GM21423 (cell line): ENCODE data around the gene ARAP3.
"Not testable (repeated sequence)": the region's sequence is repeated elsewhere in the genome, so short reads cannot be mapped to it uniquely, and the experiment has no call there.

Source experiments
- ATAC-seq: cut with Tn5 transposase; IDR thresholded peaks from one replicate; pipeline ENCODE4 v1.9.1; 2021; ENCODE audit warnings: mild to moderate bottlenecking, moderate library complexity; ENCODE audit not compliant: unreplicated experiment

ARAP3 gene, protein sequence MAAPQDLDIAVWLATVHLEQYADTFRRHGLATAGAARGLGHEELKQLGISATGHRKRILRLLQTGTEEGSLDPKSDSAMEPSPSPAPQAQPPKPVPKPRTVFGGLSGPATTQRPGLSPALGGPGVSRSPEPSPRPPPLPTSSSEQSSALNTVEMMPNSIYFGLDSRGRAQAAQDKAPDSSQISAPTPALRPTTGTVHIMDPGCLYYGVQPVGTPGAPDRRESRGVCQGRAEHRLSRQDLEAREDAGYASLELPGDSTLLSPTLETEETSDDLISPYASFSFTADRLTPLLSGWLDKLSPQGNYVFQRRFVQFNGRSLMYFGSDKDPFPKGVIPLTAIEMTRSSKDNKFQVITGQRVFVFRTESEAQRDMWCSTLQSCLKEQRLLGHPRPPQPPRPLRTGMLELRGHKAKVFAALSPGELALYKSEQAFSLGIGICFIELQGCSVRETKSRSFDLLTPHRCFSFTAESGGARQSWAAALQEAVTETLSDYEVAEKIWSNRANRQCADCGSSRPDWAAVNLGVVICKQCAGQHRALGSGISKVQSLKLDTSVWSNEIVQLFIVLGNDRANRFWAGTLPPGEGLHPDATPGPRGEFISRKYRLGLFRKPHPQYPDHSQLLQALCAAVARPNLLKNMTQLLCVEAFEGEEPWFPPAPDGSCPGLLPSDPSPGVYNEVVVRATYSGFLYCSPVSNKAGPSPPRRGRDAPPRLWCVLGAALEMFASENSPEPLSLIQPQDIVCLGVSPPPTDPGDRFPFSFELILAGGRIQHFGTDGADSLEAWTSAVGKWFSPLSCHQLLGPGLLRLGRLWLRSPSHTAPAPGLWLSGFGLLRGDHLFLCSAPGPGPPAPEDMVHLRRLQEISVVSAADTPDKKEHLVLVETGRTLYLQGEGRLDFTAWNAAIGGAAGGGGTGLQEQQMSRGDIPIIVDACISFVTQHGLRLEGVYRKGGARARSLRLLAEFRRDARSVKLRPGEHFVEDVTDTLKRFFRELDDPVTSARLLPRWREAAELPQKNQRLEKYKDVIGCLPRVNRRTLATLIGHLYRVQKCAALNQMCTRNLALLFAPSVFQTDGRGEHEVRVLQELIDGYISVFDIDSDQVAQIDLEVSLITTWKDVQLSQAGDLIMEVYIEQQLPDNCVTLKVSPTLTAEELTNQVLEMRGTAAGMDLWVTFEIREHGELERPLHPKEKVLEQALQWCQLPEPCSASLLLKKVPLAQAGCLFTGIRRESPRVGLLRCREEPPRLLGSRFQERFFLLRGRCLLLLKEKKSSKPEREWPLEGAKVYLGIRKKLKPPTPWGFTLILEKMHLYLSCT (N-terminal part only)

DNA sequence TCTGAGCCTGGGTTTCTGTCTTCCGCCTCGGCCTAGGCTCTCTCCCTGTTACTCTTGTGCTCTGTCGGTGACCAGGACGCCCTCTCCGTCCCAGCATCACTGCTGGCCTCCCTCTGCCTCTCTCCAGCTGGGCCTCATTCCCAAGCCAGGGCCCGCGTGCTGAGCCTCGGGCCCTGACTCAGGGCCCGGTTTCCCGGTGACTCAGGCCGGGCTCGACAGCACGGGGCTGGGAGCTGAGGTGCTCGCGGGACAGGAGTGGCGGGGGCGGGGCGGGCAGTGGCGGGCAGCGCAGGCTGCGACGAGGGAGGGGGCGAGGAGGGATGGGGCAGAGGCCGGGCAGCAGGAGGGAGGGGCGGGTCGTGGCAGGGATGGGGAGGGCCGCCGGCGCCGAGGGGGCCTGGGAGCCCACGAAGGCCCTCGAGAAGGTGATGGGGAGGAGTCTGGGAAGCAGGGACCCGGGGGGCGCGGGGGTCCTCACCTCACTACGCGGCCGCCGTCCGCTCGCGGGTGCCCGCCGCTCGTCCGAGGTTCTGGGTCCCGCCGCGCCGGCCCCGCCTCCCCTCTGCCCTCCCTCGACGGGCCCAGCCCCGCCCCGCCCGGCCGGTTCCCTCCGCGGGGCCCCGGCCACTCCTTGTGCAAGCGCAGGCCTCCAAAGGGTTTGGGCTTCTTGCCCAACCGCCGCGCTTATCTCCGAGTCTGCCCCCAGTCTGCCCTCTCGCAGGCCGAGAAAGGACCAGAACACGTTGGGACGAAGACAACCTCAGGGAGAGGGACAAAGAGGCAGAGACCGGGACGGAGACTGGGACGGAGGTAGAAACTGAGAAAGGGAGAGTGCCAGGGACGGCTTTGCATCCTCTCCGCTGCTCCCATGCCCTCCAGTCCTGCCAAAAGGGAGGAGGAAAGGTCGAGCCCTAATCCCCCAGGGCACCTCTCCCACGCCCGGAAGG is at the start of gene ARAP3:
Gene ARAP3, minus strand, starts transcription at position 536 of the 947 bp plus-strand sequence. CDS start 1,744 bp downstream, outside the sequence.
- no peak for ATAC-seq

- ATAC-seq = no peak
Observed at GRCh38 chr5:141729387-141730006, 47.5 kb upstream of the ARAP3 start.

- ATAC-seq = no peak
Observed at GRCh38 chr5:141725891-141726290, 43.9 kb upstream of the ARAP3 start.

- ATAC-seq = not testable (repeated sequence)
Observed at GRCh38 chr5:141725174-141725573, 43.1 kb upstream of the ARAP3 start.

- no peak for ATAC-seq
Observed at GRCh38 chr5:141722266-141722665, 40.2 kb upstream of the ARAP3 start.

GRCh38 chr5:141717043-141717442 is 35.0 kb upstream of the ARAP3 start:
- no peak for ATAC-seq

DNA sequence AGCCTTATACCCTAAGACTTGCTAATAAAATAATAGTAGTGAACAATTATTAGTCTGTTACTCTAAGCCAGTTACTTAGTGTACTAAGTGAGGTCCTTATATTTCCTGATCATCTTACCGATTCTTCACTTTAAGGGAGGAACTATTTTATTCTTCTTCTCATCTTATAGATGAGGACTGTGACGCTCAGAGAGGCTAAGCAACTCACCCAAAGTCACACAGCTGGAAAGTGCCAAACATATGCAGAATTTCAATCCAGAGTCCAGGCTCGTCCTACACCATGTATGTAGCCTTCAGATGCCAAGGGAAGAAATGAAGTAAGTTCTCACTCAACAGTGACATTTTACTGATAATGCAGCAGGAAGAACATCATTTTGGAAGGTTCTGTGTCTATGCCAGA is 34.4 kb upstream of the ARAP3 start:
- ATAC-seq = no peak

- ATAC-seq = no peak
Observed at GRCh38 chr5:141716009-141716408, 34.0 kb upstream of the ARAP3 start.

GRCh38 chr5:141715346-141715905 is 33.4 kb upstream of the ARAP3 start:
- ATAC-seq = no peak

- no peak for ATAC-seq
Observed at GRCh38 chr5:141714542-141715310, 32.7 kb upstream of the ARAP3 start.

- ATAC-seq = no peak
Observed at GRCh38 chr5:141713616-141714309, 31.7 kb upstream of the ARAP3 start.

GRCh38 chr5:141711687-141712086 is 29.7 kb upstream of the ARAP3 start:
- no peak for ATAC-seq

DNA sequence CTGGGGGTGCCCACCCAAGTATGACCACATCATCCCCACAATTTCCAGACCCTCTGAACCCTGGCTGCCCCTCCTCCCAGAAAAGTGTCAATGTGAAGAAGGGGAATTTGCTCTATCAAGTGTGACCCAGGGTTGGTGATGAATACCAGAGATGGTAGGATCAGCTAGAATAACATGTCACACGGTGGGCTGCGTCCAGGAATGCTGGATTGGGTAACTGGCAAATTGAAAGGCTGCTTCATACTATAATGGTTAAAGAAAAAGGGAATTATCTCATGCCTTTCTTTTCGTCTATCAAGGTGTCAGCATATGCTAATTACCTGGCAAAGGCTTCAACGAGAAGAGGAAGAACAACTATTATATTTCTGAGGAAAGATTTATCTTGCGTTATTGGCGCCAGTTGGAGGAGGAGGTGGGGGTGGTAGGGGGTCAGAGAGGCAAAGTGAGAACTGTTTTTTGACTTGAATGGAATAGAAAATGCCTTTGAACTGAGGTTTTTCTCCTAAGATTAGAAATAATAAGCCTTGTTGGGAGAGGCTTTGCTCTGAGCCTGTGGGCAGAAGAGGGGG is 27.8 kb upstream of the ARAP3 start:
- no peak for ATAC-seq

DNA sequence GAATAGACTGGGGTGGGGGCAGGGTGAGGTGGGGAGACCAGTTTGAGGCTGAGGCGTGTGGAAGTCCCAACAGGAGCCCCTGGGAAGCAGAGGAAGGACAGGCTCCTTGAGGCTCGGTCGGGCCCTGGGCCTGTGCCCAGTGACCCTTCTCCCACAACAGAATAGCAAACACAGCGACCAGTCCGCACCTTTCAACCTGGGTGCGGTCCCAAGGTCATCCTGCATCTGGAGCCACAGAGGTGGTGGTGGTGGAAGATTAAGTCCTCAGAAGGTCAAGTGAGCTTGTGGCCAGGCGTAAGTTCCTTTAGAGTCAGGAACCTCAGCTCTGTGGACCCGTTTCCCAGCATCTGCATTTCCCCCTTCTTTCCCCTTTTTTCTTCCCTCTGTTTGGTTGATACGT is 26.0 kb upstream of the ARAP3 start:
- ATAC-seq = no peak

- ATAC-seq = no peak
Observed at GRCh38 chr5:141707510-141707909, 25.5 kb upstream of the ARAP3 start.

- ATAC-seq = no peak
Observed at GRCh38 chr5:141706121-141706520, 24.1 kb upstream of the ARAP3 start.

DNA sequence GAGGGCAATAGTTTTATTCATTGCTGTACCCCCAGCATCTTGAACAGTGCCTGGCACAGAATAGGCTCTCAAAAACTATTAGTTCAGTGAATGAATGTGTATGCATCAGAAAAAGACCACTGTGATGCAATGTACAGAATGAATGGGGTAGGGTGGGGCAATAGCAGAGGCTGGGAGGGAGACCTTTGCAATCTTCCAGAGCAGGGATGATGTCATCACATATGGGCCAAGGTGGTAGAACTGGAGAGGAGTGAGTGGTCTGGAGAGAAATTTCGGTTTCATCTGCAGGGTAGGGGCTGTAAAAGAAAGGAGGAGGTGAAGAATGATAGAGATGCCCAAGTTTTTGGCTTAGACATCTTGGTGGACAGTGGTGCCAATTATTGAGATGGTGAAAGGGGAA is 23.4 kb upstream of the ARAP3 start:
- ATAC-seq = no peak
